ENCODE data around the gene SP8. TPM values are rescaled to one million over a fixed set of nuclear protein-coding genes. Genes with fewer than 3 reads are reported as not detected.

SP8 gene
- total and polyA plus RNA-seq, 4 donors, result not detected

- DNase-seq (ENCODE audit: low spot score), result no peak
- Histone ChIP-seq H3K9me3 (ENCODE audit: control insufficient read depth in 4 of 4, low read length in 3 of 4) (no peaks in the 10 kb centered on the region), H3K4me3 (ENCODE audit: low read depth in 1 of 3, low read length in 3 of 3) (no peak overlapping the region), H3K36me3 (ENCODE audit: control insufficient read depth in 4 of 4, insufficient read depth in 3 of 4, low read depth in 1 of 4, low read length in 3 of 4) (no peaks in the 10 kb centered on the region), H3K9ac (ENCODE audit: low read depth in 1 of 2, low read length in 2 of 2) (no peak overlapping the region), H3K27me3 (ENCODE audit: control insufficient read depth in 4 of 4, insufficient read depth in 4 of 4, low read length in 3 of 4) (peaks cover 0 to 3% (median 0%) of the 10 kb centered on the region in 4 donors), H3K27ac (ENCODE audit: low read depth in 1 of 2, low read length in 2 of 2) (no peak overlapping the region), H3K4me1 (ENCODE audit: control insufficient read depth in 4 of 4, insufficient read depth in 4 of 4, low read length in 3 of 4) (no peaks in the 10 kb centered on the region)
- 69% methylated on average over 3 of the region's 3 CpGs for WGBS
- no peak for TF ChIP-seq EGR1 (IDR thresholded peaks at IDR 0.05; ENCODE audit: low read depth in 2 of 2)
- no peak for TF ChIP-seq RXRA (IDR thresholded peaks at IDR 0.05)
- no peak for TF ChIP-seq NR2F2 (IDR thresholded peaks at IDR 0.05)
- no peak for TF ChIP-seq JUND (IDR thresholded peaks at IDR 0.05)
- no peak for TF ChIP-seq RAD21 (IDR thresholded peaks at IDR 0.05)
- TF ChIP-seq FOXA2 (IDR thresholded peaks at IDR 0.05), result no peak
- no peak for TF ChIP-seq ZBTB33 (IDR thresholded peaks at IDR 0.05)
- no peak for TF ChIP-seq YY1 (IDR thresholded peaks at IDR 0.05)
- no peak for TF ChIP-seq MAX (IDR thresholded peaks at IDR 0.05)
- TF ChIP-seq TAF1 (conservative IDR thresholded peaks at IDR 0.05), result no peak
- no peak for TF ChIP-seq ATF3 (IDR thresholded peaks at IDR 0.05)
- TF ChIP-seq GABPA (IDR thresholded peaks at IDR 0.05 in 1 of 2, conservative IDR thresholded peaks at IDR 0.05 in 1 of 2), result no peak
- no peak for TF ChIP-seq FOXA1 (IDR thresholded peaks at IDR 0.05)
- no peak for TF ChIP-seq CTCF (IDR thresholded peaks at IDR 0.05; ENCODE audit: low read depth, low read length, missing input control)
- TF ChIP-seq HNF4A (conservative IDR thresholded peaks at IDR 0.05), result no peak
- TF ChIP-seq REST (IDR thresholded peaks at IDR 0.05), result no peak
- no peak for TF ChIP-seq SP1 (IDR thresholded peaks at IDR 0.05)
- no peak for TF ChIP-seq HNF4G (IDR thresholded peaks at IDR 0.05)
These were observed 42.3 kb upstream of the SP8 start for GRCh38 chr7:20828947-20829346.
